GM23248 (cell line): ENCODE measurements around the gene CCNE1.

Experiments used
- EZH2 ChIP-seq: fragments of 200-600 bp; sonication (generic); IDR thresholded peaks from 2 replicates; pipeline ENCODE4 v1.6.1; 2018; ENCODE audit warnings: antibody characterized with exemption, mild to moderate bottlenecking; ENCODE audit not compliant: insufficient read depth, poor library complexity, severe bottlenecking
- EZH2phosphoT487 ChIP-seq: fragments of 200-600 bp; sonication (generic); IDR thresholded peaks from 2 replicates; pipeline ENCODE4 v1.6.1; 2018; ENCODE audit warnings: antibody characterized with exemption, moderate library complexity, mild to moderate bottlenecking, low read depth; ENCODE audit not compliant: insufficient read depth

DNA sequence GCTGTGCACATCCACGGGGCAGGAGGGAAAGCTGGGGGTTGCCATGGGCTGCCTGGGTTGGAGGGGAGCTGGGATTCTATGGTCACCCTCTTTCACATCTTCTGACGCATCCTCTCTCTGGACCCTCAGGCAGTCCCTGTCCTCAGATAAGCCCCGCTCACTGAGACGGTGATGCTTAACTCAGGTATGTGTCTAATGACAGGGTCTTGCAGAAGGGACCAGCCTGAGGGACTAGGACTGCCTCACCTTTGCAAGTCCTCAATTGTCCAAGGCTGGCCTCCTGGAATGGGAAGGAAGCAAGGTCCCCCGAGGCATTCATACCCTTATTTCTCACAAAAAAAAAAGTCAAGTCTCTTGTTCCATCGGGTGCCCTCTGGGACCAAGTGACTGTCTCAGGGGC, 37.7 kb upstream of the CCNE1 start:
- TF ChIP-seq EZH2 (no peak), EZH2phosphoT487 (no peak)
